AG09319 (cell line): ENCODE measurements around the gene PPP5C.

Source experiments
- DNase-seq: peaks from one replicate; pipeline ENCODE4 v3.0.0-alpha.2; 2010; ENCODE audit warnings: low read depth; ENCODE audit errors: extremely low read depth
- TF ChIP-seq, protein P1 (sequence below): IDR thresholded peaks from 2 replicates; pipeline ENCODE4 v1.5.1; 2011; ENCODE audit warnings: low read depth, mild to moderate bottlenecking, inconsistent platforms, low read length, moderate library complexity

The PPP5C gene

DNA sequence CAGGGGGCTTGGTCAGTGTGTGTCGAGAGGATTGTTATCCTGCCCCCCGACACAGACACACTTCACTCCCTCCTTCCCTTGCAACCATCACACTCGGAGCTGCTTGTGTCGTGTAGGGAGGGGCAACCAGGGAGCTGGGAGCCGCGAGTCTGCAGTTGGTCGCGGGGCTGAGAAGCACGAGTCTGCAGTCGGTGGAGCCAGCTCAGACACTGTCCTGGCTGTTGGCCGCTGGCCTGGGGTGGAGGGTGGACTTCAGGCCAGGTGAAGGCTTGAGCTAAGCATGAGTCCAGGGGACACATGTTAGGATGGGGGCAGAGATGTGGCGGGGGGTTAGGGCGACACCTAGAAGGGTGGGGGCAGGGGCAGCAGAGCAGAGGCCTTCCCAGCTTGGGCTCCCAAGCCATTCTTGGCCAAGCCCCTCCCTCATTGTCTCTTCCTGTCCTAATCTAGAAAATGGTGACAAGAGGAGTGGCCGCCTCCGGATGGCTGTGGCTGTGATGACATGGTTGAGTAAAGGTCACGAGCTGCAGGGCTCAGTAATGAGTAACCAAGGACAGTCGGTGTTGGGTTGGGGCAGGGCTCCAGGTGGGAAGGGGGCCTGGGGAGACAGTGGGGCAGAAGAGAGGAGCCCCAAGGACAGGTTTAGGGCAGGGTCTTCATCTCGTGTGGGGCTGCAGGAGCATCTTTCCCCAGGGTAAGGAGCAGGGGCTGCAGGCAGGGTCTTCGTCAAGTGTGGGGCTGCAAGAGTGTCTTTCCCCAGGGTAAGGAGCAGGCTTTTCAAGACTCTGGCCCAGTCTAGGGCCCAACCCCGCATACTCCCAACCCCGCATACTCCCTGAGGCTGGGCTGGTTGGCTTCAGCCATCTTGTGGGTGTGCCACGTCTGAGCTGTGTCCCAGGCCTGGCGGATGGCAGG, 8.6 kb downstream of the PPP5C start:
- DNase-seq: no peak

DNA sequence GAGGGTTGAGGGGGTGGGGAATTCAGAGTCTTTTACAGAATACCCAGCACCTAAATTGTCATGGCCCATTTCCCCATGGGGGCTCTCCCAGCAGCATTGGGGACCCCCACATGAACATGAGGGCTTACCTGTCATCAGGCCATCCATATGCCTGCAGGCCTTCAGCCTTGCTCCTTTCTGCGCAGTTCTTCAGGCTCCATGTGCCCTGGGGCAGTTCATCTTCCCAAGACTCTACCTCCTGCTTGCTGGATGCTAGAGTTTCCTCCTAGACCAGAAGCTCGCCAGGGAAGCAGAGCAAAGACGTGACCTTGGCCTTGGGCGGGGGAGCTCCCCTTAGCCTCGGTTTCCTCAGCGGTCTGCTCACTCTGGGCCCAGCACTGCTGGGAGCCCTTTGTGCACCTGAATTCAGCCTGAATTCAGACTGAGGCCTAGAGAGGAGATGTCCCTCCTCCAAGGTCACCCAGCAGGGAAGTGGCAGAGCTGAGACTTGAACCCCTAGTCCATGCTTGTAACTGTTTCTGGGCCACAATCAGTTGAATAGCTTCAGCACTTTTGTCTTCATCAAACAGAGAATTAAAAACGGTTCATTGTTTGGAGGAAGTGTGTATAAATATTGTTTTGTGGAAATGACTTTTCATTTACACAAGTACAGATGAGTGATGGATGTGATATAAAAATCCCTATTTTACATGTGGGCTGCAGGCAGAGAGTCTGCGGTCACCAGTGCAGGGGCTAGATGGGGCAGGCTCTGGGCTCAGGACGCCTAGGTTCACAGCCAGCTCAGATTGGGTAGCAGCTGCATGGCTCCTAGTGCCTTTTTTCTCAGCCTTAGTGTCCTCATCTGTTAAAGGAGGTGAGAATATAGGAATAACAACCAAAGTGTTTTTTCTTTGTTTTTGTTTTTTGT, 9.5 kb downstream of the PPP5C start:
- no peak for DNase-seq
- TF ChIP-seq, protein P1, sequence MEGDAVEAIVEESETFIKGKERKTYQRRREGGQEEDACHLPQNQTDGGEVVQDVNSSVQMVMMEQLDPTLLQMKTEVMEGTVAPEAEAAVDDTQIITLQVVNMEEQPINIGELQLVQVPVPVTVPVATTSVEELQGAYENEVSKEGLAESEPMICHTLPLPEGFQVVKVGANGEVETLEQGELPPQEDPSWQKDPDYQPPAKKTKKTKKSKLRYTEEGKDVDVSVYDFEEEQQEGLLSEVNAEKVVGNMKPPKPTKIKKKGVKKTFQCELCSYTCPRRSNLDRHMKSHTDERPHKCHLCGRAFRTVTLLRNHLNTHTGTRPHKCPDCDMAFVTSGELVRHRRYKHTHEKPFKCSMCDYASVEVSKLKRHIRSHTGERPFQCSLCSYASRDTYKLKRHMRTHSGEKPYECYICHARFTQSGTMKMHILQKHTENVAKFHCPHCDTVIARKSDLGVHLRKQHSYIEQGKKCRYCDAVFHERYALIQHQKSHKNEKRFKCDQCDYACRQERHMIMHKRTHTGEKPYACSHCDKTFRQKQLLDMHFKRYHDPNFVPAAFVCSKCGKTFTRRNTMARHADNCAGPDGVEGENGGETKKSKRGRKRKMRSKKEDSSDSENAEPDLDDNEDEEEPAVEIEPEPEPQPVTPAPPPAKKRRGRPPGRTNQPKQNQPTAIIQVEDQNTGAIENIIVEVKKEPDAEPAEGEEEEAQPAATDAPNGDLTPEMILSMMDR: no peak

More for the DNA sequence above, 8.6 kb downstream of the PPP5C start:
- TF ChIP-seq, protein P1: no peak

DNA sequence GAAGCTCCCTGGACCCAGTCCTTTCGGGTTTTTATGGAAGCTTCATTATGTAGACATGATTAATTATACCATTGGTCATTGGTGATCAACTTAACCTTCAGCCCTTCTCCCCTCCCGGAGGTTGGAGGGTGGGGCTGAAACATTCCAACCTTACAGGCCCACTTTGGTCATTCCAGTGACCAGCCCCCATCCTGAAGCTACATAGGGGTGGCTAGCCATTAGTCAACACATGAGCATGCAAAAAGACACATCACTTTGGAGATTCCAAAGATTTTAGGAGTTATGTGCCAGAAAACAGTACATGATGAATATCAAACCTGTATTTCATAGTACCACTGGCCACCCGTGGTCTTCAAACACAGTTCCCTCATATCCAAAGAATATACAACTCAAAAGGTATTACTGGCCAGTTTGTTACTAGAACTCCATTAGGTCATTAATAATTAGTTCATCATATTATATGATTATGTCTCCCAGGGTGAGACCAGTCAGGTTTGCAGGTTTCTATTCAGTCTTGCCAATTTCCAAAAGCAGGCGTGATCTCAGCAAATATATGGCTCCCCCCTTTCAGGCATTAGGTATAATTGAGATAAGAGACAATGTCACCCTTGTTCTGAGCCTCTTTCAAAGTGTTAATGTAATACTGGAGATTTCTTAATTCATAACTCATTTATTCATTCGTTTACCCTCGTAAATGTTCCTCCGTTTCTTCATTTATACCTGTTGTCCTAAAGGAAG, 11.1 kb downstream of the PPP5C start:
- no peak for DNase-seq
- TF ChIP-seq, protein P1: no peak

GRCh38 chr19:46361915-46362314, 15.0 kb downstream of the PPP5C start:
- TF ChIP-seq, protein P1: no peak
- no peak for DNase-seq

DNA sequence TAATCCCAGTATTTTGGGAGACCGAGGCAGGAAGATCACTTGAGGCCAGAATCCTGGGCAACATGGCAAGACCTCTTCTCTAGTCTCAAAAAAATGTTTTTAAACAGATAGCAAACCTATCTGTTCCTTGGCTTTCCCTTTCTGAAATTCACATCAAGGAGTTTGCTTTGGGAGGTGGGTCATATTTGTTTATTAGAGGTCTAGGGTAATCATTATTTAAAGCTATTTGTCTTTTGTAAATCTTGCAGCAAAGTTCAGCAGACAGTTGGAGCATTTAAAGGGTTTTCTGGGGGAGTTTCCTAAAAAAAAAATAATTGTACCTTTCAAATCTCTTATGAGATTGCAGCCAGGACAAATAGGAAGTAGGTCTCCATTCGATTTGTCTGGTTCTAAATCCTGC, 17.5 kb downstream of the PPP5C start:
- DNase-seq: no peak
- TF ChIP-seq, protein P1: no peak

DNA sequence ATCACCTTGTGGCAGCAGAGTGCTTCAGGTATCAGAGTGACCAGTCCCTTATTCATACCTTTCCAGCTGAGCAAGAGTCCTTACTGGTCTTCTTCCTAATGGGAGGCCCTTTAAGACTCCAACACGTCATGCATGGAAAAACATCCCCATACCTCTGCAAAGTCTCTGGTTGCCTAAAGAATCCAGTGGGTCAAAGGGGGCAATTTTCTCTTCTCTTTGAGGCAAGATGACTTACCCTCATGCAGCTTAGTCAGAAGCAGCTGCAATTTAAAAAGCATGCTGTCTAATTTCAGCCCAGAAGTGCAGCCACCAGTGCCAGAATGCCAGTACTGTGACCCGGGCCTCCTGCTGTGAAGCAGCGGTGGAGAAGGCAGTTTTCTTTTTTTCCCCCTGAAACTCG, 18.7 kb downstream of the PPP5C start:
- no peak for DNase-seq
- TF ChIP-seq, protein P1: no peak
